HG03439 (cell line): ENCODE results near the gene PTPRK.
"Not testable (repeated sequence)": the region's sequence is repeated elsewhere in the genome, so short reads cannot be mapped to it uniquely, and the experiment has no call there.

Experiments
- ATAC-seq: cut with Tn5 transposase; IDR thresholded peaks from one replicate; pipeline ENCODE4 v1.9.1; 2021; ENCODE audit warnings: mild to moderate bottlenecking, moderate library complexity; ENCODE audit not compliant: unreplicated experiment

Gene PTPRK

GRCh38 chr6:128491610-128492206, 28.7 kb downstream of the PTPRK start:
- no peak for ATAC-seq

GRCh38 chr6:128491100-128491581, 29.3 kb downstream of the PTPRK start:
- ATAC-seq = no peak

GRCh38 chr6:128487746-128488145, 32.7 kb downstream of the PTPRK start:
- no peak for ATAC-seq

- ATAC-seq = no peak
Observed at GRCh38 chr6:128487055-128487454, 33.3 kb downstream of the PTPRK start.

- not testable (repeated sequence) for ATAC-seq
Observed at GRCh38 chr6:128486580-128486979, 33.8 kb downstream of the PTPRK start.

GRCh38 chr6:128483472-128484135, 36.8 kb downstream of the PTPRK start:
- no peak for ATAC-seq

GRCh38 chr6:128482642-128483041, 37.8 kb downstream of the PTPRK start:
- no peak for ATAC-seq

- ATAC-seq = no peak
Observed at GRCh38 chr6:128479991-128480390, 40.4 kb downstream of the PTPRK start.

- ATAC-seq = no peak
Observed at GRCh38 chr6:128479048-128479666, 41.2 kb downstream of the PTPRK start.

- no peak for ATAC-seq
Observed at GRCh38 chr6:128478230-128479047, 42.0 kb downstream of the PTPRK start.

GRCh38 chr6:128474933-128475332, 45.5 kb downstream of the PTPRK start:
- ATAC-seq = no peak

GRCh38 chr6:128474481-128474880, 45.9 kb downstream of the PTPRK start:
- ATAC-seq = no peak

GRCh38 chr6:128471907-128472306, 48.5 kb downstream of the PTPRK start:
- ATAC-seq = no peak

- ATAC-seq = no peak
Observed at GRCh38 chr6:128465368-128466343, 54.7 kb downstream of the PTPRK start.

GRCh38 chr6:128464790-128465189, 55.6 kb downstream of the PTPRK start:
- no peak for ATAC-seq

GRCh38 chr6:128463942-128464341, 56.5 kb downstream of the PTPRK start:
- ATAC-seq = no peak

- no peak for ATAC-seq
Observed at GRCh38 chr6:128461501-128461900, 58.9 kb downstream of the PTPRK start.

GRCh38 chr6:128456510-128457230, 63.7 kb downstream of the PTPRK start:
- no peak for ATAC-seq

GRCh38 chr6:128455959-128456358, 64.4 kb downstream of the PTPRK start:
- ATAC-seq = no peak

- no peak for ATAC-seq
Observed at GRCh38 chr6:128452713-128453112, 67.7 kb downstream of the PTPRK start.
